ENCODE results near the gene DOCK9.
A peak's percentile ranks its signal among the peaks of the same experiment; 100 is the strongest.

DOCK9 gene

DNA sequence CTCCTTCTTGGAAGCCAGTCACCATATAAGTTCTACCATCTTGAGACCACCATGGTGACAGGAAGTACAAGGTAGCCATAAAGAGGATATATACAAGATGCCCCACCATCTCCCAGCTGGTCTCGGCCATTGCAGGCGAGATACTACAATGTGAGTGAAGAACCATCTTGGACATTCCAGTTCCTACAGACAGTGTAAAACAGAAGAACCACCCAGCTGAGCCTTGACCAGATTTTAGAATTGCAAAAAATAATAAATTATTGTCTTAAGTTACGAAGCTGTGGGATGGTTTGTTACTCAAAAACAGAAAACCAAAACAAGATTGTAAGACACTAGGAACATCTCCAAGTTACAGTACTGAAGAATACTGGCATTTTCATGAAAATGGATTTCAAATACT, 43.6 kb downstream of the DOCK9 start:
- no peak overlapping the region for H3K4me3 ChIP-seq (ENCODE audit: low read length)
- TF ChIP-seq, protein P1, sequence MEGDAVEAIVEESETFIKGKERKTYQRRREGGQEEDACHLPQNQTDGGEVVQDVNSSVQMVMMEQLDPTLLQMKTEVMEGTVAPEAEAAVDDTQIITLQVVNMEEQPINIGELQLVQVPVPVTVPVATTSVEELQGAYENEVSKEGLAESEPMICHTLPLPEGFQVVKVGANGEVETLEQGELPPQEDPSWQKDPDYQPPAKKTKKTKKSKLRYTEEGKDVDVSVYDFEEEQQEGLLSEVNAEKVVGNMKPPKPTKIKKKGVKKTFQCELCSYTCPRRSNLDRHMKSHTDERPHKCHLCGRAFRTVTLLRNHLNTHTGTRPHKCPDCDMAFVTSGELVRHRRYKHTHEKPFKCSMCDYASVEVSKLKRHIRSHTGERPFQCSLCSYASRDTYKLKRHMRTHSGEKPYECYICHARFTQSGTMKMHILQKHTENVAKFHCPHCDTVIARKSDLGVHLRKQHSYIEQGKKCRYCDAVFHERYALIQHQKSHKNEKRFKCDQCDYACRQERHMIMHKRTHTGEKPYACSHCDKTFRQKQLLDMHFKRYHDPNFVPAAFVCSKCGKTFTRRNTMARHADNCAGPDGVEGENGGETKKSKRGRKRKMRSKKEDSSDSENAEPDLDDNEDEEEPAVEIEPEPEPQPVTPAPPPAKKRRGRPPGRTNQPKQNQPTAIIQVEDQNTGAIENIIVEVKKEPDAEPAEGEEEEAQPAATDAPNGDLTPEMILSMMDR (conservative IDR thresholded peaks at IDR 0.05; ENCODE audit: low read depth, low read length) = no peak
- no peak for DNase-seq (ENCODE audit: low read depth)

DNA sequence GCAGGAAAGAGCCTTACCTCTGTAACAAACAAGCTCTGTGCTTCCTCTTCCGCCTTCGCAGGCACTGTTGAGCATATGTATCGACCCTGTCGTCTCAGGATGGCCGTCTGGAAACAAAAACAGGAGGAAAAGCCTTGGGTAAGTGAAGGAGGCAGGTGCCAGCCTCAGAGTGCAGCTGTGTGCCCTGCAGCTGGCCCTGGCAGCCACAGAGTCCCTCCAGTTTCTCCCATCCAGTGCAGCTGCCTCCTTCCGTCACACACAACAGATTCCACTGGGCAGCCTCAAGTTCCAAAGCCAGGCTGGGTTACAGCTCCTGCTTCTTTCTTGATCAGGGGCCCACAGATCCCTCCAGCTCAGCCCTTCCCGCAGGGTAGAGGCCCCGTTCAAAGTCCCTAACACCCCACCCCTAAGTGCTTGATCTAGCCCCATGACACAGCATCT, 47.7 kb downstream of the DOCK9 start:
- H3K4me3 ChIP-seq (ENCODE audit: low read length) = no peak overlapping the region
- DNase-seq (ENCODE audit: low read depth) = no peak
- TF ChIP-seq, protein P1 (conservative IDR thresholded peaks at IDR 0.05; ENCODE audit: low read depth, low read length) = no peak

DNA sequence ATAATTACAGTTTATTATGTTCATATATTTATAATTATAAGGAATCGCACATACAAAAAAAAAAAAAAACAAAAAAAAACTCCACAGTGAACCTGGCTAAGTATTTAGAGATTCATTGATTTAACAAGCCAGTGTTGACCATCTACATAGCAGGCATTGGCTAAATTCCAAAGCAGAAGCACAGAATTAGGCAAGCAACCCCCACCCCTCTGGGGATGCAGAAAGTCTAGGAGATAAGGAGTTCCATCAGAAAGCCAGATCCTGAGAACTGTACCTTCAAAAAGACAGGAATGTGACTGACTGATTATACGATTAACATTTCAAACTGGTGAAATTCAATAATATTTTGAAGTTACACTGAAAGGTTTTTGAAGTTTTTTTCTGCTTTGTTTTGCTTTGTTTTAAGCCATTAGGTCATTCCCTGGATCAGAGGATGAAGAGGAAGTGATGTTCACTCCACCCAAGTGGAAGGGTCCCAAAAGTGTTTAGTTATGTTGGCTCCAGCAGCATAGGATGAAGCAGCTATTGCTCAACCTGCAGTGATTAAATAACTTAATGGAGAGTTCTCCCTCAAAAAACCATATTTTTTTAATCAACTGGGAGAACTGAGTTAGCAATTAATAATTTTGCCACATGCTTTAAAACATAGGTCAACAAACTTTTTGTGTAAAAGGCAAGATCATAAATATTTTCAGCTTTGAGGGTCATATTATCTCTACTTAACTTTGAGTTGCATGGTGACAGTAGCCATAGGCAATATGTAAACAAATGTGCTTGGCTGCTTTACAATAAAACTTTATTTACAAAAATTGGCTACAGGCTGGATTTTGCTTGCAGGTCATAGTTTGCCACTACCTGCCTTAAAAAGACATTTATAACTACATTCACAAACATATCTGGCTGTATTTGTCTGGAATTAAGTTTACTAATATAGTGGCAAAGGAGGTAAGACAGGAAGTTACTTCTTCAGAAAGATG, 49.6 kb downstream of the DOCK9 start:
- TF ChIP-seq, protein P1 (conservative IDR thresholded peaks at IDR 0.05; ENCODE audit: low read depth, low read length) = no peak
- DNase-seq (ENCODE audit: low read depth) = no peak
- no peak overlapping the region for H3K4me3 ChIP-seq (ENCODE audit: low read length)

DNA sequence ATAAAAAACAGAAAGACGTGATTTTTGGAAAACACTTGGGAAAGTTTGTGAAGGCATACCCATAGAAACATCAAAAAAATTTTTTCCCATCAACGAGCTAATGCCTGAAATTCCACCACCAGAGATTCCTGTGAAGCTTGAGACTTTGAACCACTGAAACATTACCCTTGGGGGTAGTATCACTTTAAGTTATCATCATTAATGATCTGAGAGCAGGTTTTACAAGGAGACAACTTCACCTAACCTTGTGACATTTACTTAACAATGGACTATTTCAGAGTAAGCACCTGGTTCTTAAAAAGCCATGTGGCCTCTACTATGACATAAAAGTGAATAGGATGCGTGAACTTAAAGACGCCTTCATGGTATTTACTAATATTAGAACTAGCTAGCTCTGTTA, 51.9 kb downstream of the DOCK9 start:
- no peak overlapping the region for H3K4me3 ChIP-seq (ENCODE audit: low read length)
- TF ChIP-seq, protein P1 (conservative IDR thresholded peaks at IDR 0.05; ENCODE audit: low read depth, low read length) = no peak
- no peak for DNase-seq (ENCODE audit: low read depth)

DNA sequence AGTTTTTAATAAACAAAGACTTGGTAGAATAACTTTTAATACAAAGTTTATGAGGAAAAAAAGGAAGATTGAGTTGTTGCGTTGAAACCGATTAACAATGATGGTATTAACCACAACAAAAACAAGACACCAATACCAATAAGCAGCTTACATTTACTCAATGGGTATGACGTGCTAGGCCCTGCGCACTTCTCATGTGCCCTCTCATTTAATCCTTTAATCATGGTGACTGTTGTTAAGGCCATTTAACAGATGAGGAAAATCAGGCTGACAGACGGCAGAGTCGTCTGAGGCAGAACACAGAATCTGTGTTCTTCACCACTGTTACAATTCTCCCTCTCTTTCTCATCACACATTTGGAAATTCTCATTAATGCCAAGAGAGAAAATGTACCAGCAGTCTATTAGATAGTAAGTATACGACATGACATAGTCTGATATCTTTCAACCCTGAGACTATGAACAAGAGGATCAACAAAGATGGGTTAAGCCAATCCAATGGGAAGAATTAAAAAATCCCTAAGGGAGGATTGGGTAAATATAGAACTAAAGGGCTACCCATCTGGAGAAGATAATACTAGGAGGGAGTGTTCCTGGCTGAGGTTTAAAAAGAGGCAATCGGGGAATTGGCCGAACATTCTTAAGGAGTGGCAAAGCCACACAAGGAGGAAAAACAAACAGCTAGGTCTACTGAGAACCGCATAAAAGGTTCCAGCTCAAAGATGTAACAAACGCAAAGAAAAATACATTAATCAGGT, 54.0 kb downstream of the DOCK9 start:
- DNase-seq (ENCODE audit: low read depth) = peak; percentile 66
- TF ChIP-seq, protein P1 (conservative IDR thresholded peaks at IDR 0.05; ENCODE audit: low read depth, low read length) = no peak
- H3K4me3 ChIP-seq (ENCODE audit: low read length) = no peak overlapping the region

DNA sequence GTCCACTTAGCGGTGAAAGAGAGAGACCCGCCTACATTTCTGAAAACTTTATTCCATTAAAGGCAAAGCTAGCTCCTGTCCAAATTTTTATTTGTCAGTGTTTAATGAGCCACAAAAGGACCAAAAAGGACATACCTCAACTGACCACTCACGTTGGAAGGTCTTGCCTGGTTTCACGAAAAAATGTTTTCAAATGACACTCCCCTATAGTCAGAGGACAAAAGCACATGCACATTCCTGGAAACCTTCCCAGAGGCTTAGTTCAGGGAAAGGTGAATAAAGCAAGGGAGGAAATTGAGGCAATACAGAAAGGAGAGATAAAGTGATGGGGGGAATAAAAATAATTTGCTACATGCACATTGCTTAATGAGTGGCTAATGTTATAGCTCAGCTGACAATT, 55.6 kb downstream of the DOCK9 start:
- no peak for DNase-seq (ENCODE audit: low read depth)
- TF ChIP-seq, protein P1 (conservative IDR thresholded peaks at IDR 0.05; ENCODE audit: low read depth, low read length) = no peak
- no peak overlapping the region for H3K4me3 ChIP-seq (ENCODE audit: low read length)
